Pancreas (tissue), 10 donors: ENCODE data around the gene STK11IP. TPM values are rescaled to one million over a fixed set of nuclear protein-coding genes. Genes with fewer than 3 reads are reported as not detected.

Experiments used
- ATAC-seq, 4 donors: fragments of 200-7000 bp; cut with Tn5 transposase; one replicate each; pipeline versions ENCODE4 v1.8.0 to v1.9.1; 2020; ENCODE audit warnings: mild to moderate bottlenecking in 4 of 4, moderate library complexity in 4 of 4
- DNase-seq, 6 donors: peaks; one replicate each; pipeline ENCODE4 v3.0.0-alpha.2; 2020
- FAIRE-seq: peaks from 2 replicates; lab custom pipeline; 2012; peaks lifted over from hg19 to GRCh38; lab: Jason Lieb, UNC
- H3K27ac ChIP-seq, 4 donors: fragments of 200-600 bp; sonication (generic); 1 replicate in 3 of 4; 2 replicates in 1 of 4; pipeline versions ENCODE4 v1.5.0 to v1.8.0; 2020
- H3K27me3 ChIP-seq, 4 donors: fragments of 200-600 bp; one replicate each; pipeline ENCODE4 v1.8.0; 2021
- H3K36me3 ChIP-seq, 3 donors: fragments of 200-600 bp; sonication (generic) in 1 of 3; one replicate each; pipeline versions ENCODE4 v1.5.0 to v1.8.0; 2020 to 2021
- H3K4me1 ChIP-seq, 3 donors: fragments of 200-600 bp; one replicate each; pipeline ENCODE4 v1.8.0; 2021
- H3K4me3 ChIP-seq, 4 donors: fragments of 200-600 bp; sonication (generic) in 2 of 4; one replicate each; pipeline versions ENCODE4 v1.5.0 to v1.8.0; 2020 to 2021
- H3K9me3 ChIP-seq, 4 donors: fragments of 200-600 bp; one replicate each; pipeline ENCODE4 v1.8.0; 2021
- CTCF ChIP-seq, 4 donors: fragments of 200-600 bp; sonication (generic) in 3 of 4; IDR thresholded peaks; one replicate each; pipeline versions ENCODE4 v1.5.0 to v1.8.0; 2021; ENCODE audit warnings: antibody characterized with exemption in 4 of 4
- WGBS, 2 donors: extraction: QIAGEN DNeasy Blood & Tissue Kit; methylation state at CpG; one replicate each; pipeline ENCODE4 v1.1.7; 2013; 5-methylcytosine and 5-hydroxymethylcytosine counted together
- intact Hi-C, 3 donors: fragments of 100-400 bp; cut with DNase I; formaldehyde crosslinking; loops; one replicate each; pipeline versions ENCODE4 v1.11.1 to v1.14.2; 2022
- polyA plus RNA-seq, 2 donors: library from polyadenylated mRNA; stranded (reverse); fragments of 200-250 nt; gene quantifications; one replicate each; pipeline ENCODE4 v1.2.3, GENCODE V29; 2013
- total RNA-seq, 6 donors: library from RNA; stranded (reverse); fragmentation: NEBNext Ultra II Directional in 4 of 6; extraction: Animal tissue kit (Norgen Biotek cat#: 25700) in 4 of 6; gene quantifications; one replicate each; pipeline versions ENCODE4 v1.2.1 to v1.2.4, GENCODE V29; 2021 to 2023
- donor health status: healthy with polysubstance abuse.
- donor health status: DM: no; HTN: no; CAD: no; lungs with moderate emphysema.
- donor health status: DM: no; HTN: no; CAD: no.
- donor health status: control.
- donor health status: control.
- donor health status: Bipolar disorder and iron deficiency.
- donor health status: DM: yes; HTN: yes; CAD: no.
- donor health status: DM: no; HTN: no; CAD: no.
- donor health status: DM: no; HTN: no; CAD: no.
- donor health status: DM: yes; HTN: yes; CAD: no.

Gene STK11IP
- total and polyA plus RNA-seq, 8 donors: 9.0 to 43.8 (median 13.7) TPM

DNA sequence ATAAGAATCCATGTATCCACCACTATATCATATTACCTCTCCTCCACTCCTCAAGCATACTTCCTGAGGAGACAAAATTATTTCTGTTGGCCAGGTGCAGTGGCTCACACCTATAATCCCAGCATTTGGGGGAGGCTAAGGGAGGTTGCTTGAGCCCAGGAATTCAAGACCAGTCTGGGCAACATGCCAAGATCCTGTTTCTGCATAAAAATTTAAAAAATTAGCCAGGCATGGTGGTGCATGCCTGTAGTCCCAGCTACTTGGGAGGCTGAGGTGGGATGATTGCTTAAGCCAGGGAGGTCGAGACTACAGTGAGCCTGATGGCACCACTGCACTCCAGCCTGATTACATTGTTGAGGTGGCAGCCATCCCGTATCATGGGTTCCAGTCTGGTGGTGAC is 16.3 kb upstream of the STK11IP start:
- TF ChIP-seq CTCF (IDR thresholded peaks at IDR 0.05): no peak
- H3K27me3 ChIP-seq: no peaks in the 10 kb centered on the region
- FAIRE-seq: no peak
- 72 to 76% methylated on average over 2 of the region's 2 CpGs for WGBS, 2 donors
- no peak overlapping the region for H3K4me3 ChIP-seq
- no peak overlapping the region for H3K27ac ChIP-seq
- intact Hi-C loops: no loop called here
- no peaks in the 10 kb centered on the region for H3K9me3 ChIP-seq
- ATAC-seq: no peak
- no peaks in the 10 kb centered on the region for H3K36me3 ChIP-seq
- no peak for DNase-seq
- no peaks in the 10 kb centered on the region for H3K4me1 ChIP-seq

DNA sequence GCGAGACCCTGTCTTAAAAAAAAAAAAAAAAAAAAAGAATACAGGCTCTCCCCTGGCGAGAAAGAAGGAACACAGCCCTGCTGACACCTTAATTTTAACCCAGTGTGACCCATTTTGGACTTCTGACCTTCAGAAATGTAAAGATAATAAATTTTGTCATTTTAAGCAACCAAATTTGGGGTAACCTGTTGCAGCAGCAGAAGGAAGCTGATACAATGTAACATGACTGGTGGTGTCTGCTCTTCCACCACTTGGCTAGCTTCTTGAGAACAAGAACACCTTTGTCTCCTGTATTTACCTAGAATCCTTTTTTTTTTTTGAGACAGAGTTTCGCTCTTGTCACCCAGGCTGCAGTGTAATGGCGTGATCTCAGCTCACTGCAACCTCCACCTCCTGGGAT is 6.6 kb upstream of the STK11IP start:
- H3K9me3 ChIP-seq: no peaks in the 10 kb centered on the region
- no peak overlapping the region for H3K4me3 ChIP-seq
- FAIRE-seq (no peak), ATAC-seq (no peak), DNase-seq (no peak)
- no peak overlapping the region for H3K27ac ChIP-seq
- H3K4me1 ChIP-seq: no peaks in the 10 kb centered on the region
- H3K27me3 ChIP-seq: no peaks in the 10 kb centered on the region
- 64 to 65% methylated on average over 4 of the region's 4 CpGs for WGBS, 2 donors
- no peaks in the 10 kb centered on the region for H3K36me3 ChIP-seq
- intact Hi-C loops: no loop called here
- no peak for TF ChIP-seq CTCF (IDR thresholded peaks at IDR 0.05)

GRCh38 chr2:219592736-219593135 is 4.9 kb upstream of the STK11IP start:
- DNase-seq: no peak
- Histone ChIP-seq H3K9me3 (no peaks in the 10 kb centered on the region), H3K4me3 (no peak overlapping the region), H3K27ac (no peak overlapping the region), H3K4me1 (peaks cover 0 to 8% (median 3%) of the 10 kb centered on the region in 3 donors), H3K36me3 (no peaks in the 10 kb centered on the region), H3K27me3 (no peaks in the 10 kb centered on the region)
- no peak for ATAC-seq
- no peak for TF ChIP-seq CTCF (IDR thresholded peaks at IDR 0.05)
- intact Hi-C loops: no loop called here
- no peak for FAIRE-seq
- WGBS, 2 donors: 76 to 91% methylated on average over 6 of the region's 6 CpGs

DNA sequence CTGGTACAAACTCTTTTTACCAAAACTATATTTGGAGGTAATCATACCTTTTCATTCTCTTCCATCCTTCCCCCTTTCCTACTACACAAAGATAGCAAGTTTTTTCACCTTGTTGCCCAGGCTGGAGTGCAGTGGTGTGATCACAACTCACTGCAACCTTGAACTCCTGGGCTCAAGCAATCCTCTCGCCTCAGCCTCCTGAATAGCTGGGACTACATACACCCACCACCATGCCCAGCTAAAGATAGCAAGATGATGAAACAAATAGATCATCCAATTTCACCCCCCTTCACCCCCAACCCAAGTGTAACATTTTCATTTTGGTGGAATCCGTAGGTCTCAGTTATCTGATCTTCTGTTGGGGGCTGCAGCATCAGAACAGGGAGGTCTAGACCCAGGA is 4.5 kb upstream of the STK11IP start:
- DNase-seq (no peak), FAIRE-seq (no peak), ATAC-seq (no peak)
- Histone ChIP-seq H3K36me3 (no peaks in the 10 kb centered on the region), H3K9me3 (no peaks in the 10 kb centered on the region), H3K27me3 (no peaks in the 10 kb centered on the region), H3K4me3 (no peak overlapping the region), H3K27ac (no peak overlapping the region), H3K4me1 (peaks cover 0 to 8% (median 3%) of the 10 kb centered on the region in 3 donors)
- intact Hi-C loops: no loop called here
- 78 to 79% methylated on average over 2 of the region's 2 CpGs for WGBS, 2 donors
- no peak for TF ChIP-seq CTCF (IDR thresholded peaks at IDR 0.05)

DNA sequence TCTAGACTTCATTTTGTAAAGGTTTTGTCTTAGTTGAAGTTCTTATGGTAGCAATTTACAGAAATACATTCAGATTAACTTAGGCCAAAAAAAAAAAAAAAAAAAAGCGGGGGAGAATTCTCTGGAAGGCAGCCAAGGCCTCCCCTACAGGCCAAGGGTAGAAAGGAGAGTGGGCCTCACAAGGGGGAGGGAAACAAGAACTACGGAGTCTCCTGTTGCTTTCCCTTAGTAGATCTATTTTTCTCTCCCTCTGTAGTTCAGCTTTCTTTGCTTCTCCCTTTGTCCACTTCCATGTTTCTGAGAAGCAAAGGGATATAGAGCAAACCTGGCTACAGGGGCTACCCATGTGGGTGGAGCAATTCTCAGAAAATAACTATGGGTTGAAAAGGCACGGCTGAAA is 2.4 kb upstream of the STK11IP start:
- no peaks in the 10 kb centered on the region for H3K27me3 ChIP-seq
- no peaks in the 10 kb centered on the region for H3K9me3 ChIP-seq
- H3K4me3 ChIP-seq: no peak overlapping the region
- ATAC-seq: no peak
- DNase-seq: no peak
- intact Hi-C loops: no loop called here
- H3K36me3 ChIP-seq: no peaks in the 10 kb centered on the region
- H3K27ac ChIP-seq: no peak overlapping the region
- 44 to 55% methylated on average over 3 of the region's 3 CpGs for WGBS, 2 donors
- no peak for FAIRE-seq
- peaks cover 0 to 12% (median 11%) of the 10 kb centered on the region in 3 donors for H3K4me1 ChIP-seq
- TF ChIP-seq CTCF (IDR thresholded peaks at IDR 0.05): no peak
